ENCODE data around the gene RNU1-3. TPM values are rescaled to one million over a fixed set of nuclear protein-coding genes. Genes with fewer than 3 reads are reported as not detected.
"Not testable (repeated sequence)": the region's sequence is repeated elsewhere in the genome, so short reads cannot be mapped to it uniquely, and the experiment has no call there.

Gene RNU1-3
- total and polyA plus RNA-seq, 9 of the 15 experiments (the other 6 are each of a cell fraction or from before 2014, with no cell fraction given) = under 0.01 to 32,823 (median 2,538) TPM; not detected in 4

GRCh38 chr1:16643001-16643411 lies 23.7 kb downstream of the RNU1-3 start:
- H2AFZ ChIP-seq (ENCODE audit: low read depth, low read length); H3K27me3 ChIP-seq (ENCODE audit: control insufficient read depth in 2 of 2, insufficient read depth in 2 of 2, low read length in 2 of 2); ATAC-seq; H3K9me1 ChIP-seq (ENCODE audit: control insufficient read depth, insufficient read depth, low read length); CTCF ChIA-PET (ENCODE audit: low intra/inter-chr PET ratio); H3K27ac ChIP-seq (ENCODE audit: extremely low read depth, low read depth, low read length); BruUV-seq (replicated peaks); intact Hi-C loops (cut with micrococcal nuclease); H3K9me3 ChIP-seq (replicated peaks; ENCODE audit: control insufficient read depth, insufficient read depth, low read depth, low read length); DNase-seq (ENCODE audit: extremely low read depth in 1 of 4, low spot score in 3 of 4); FAIRE-seq; TF ChIP-seq TOE1 (IDR thresholded peaks at IDR 0.05; ENCODE audit: borderline replicate concordance): not testable (repeated sequence)
- peak overlapping the region; percentile 76 to 97 for H3K9ac ChIP-seq (ENCODE audit: insufficient read depth in 1 of 2, low read depth in 2 of 2, low read length in 2 of 2)
- peaks cover 39% of the 10 kb centered on the region for H3K36me3 ChIP-seq (ENCODE audit: control insufficient read depth, insufficient read depth, low read length)
- TF ChIP-seq FOXJ2 (tag; IDR thresholded peaks at IDR 0.05) (0 out of 2 replicates have a peak, but pooled peaks have one; percentile 31), TAF15 (IDR thresholded peaks at IDR 0.05; ENCODE audit: low read depth, low read length) (0 out of 2 replicates have a peak, but pooled peaks have one; percentile 41), ZNF12 (CRISPR knock-in tag; IDR thresholded peaks at IDR 0.05) (peak; percentile 77; the same call in 1 of the 2 replicates), RBFOX2 (IDR thresholded peaks at IDR 0.05; ENCODE audit: low read depth, low read length) (peak; percentile 70), IRF2 (CRISPR knock-in tag; IDR thresholded peaks at IDR 0.05) (peak; percentile 61; the same call in 1 of the 2 replicates), KDM4B (IDR thresholded peaks at IDR 0.05; ENCODE audit: borderline replicate concordance in 2 of 2, low read depth in 1 of 2) (0 out of 4 replicates have a peak, but pooled peaks of 1 of the 2 experiments have one; percentile 20), GTF2E2 (tag; IDR thresholded peaks at IDR 0.05) (0 out of 2 replicates have a peak, but pooled peaks have one; percentile 6), ZNF263 (CRISPR knock-in tag; IDR thresholded peaks at IDR 0.05; ENCODE audit: borderline replicate concordance) (0 out of 2 replicates have a peak, but pooled peaks have one; percentile 16), CBFB (CRISPR knock-in tag; IDR thresholded peaks at IDR 0.05) (peak; percentile 32; the same call in 1 of the 2 replicates), ZFP91 (CRISPR knock-in tag; IDR thresholded peaks at IDR 0.05) (peak; percentile 56), SAP30 (IDR thresholded peaks at IDR 0.05; ENCODE audit: borderline replicate concordance, insufficient read depth, low read depth, low read length, poor library complexity, severe bottlenecking) (peak; percentile 54), NR1H2 (CRISPR knock-in tag; IDR thresholded peaks at IDR 0.05) (peak; percentile 49; the same call in 1 of the 2 replicates), TOE1 (CRISPR knock-in tag; IDR thresholded peaks at IDR 0.05; ENCODE audit: borderline replicate concordance, low read depth) (peak; percentile 91; the same call in 1 of the 2 replicates), POLR2B (IDR thresholded peaks at IDR 0.05; ENCODE audit: low read depth, partially characterized antibody) (peak; percentile 23), POLR2G (IDR thresholded peaks at IDR 0.05; ENCODE audit: low read depth, low read length) (peak; percentile 50; the same call in 1 of the 2 replicates), ZNF511 (CRISPR knock-in tag; IDR thresholded peaks at IDR 0.05) (peak; percentile 62; the same call in 1 of the 2 replicates), POLR2AphosphoS5 (IDR thresholded peaks at IDR 0.05; ENCODE audit: control insufficient read depth, insufficient read depth, low read depth, low read length) (peak; percentile 17; the same call in 1 of the 2 replicates)
- POLR2A ChIA-PET = interaction anchor here (0.8 to 4.8 kb wide), 3 partner anchors 12 to 22 kb away, joined by 5 to 37 read pairs (median 8); no protein-coding TSS in a partner anchor
- H3K79me2 ChIP-seq (ENCODE audit: control insufficient read depth, insufficient read depth, low read length) = peaks cover 67% of the 10 kb centered on the region
- in situ Hi-C loops (cut with MboI) = loop anchor here (5.0 kb wide), 2 partner anchors 76 to 104 kb away; no protein-coding TSS in a partner anchor
- peaks cover 27 to 52% of the 10 kb centered on the region in 2 experiments for H3K4me1 ChIP-seq (replicated peaks in 1 of 2; ENCODE audit: control insufficient read depth in 2 of 2, insufficient read depth in 2 of 2, low read length in 2 of 2)
- H3K4me3 ChIP-seq = peak overlapping the region; percentile 50
- H4K20me1 ChIP-seq (replicated peaks; ENCODE audit: control insufficient read depth, insufficient read depth, low read length) = peaks cover 19% of the 10 kb centered on the region; the same call in 1 of the 2 replicates
- 96% methylated on average over 4 of the region's 4 CpGs for WGBS (ENCODE audit: insufficient coverage, low coverage, missing lambda C conversion rate)
- H3K4me2 ChIP-seq (ENCODE audit: insufficient read depth, low read length) = peak overlapping the region; percentile 82
